Lower lobe of right lung (tissue), 2 donors: ENCODE measurements around the gene KRT74. TPM values are rescaled to one million over a fixed set of nuclear protein-coding genes. Genes with fewer than 3 reads are reported as not detected.

Source experiments
- ATAC-seq, 2 donors: fragments of 200-7000 bp; cut with Tn5 transposase; one replicate each; pipeline ENCODE4 v1.9.1; 2020 to 2022; ENCODE audit warnings: mild to moderate bottlenecking in 2 of 2, moderate library complexity in 2 of 2
- DNase-seq: peaks from one replicate; pipeline ENCODE4 v3.0.0-alpha.2; 2020
- H3K27ac ChIP-seq: fragments of 200-600 bp; one replicate; pipeline ENCODE4 v1.8.0; 2022
- H3K27me3 ChIP-seq: fragments of 200-600 bp; one replicate; pipeline ENCODE4 v1.8.0; 2022; ENCODE audit warnings: low read depth
- H3K36me3 ChIP-seq: fragments of 200-600 bp; one replicate; pipeline ENCODE4 v1.8.0; 2022; ENCODE audit warnings: mild to moderate bottlenecking
- H3K4me1 ChIP-seq: fragments of 200-600 bp; one replicate; pipeline ENCODE4 v1.8.0; 2022
- H3K4me3 ChIP-seq: fragments of 200-600 bp; one replicate; pipeline ENCODE4 v1.8.0; 2022; ENCODE audit warnings: mild to moderate bottlenecking
- H3K9me3 ChIP-seq: fragments of 200-600 bp; one replicate; pipeline ENCODE4 v1.8.0; 2022
- CTCF ChIP-seq: fragments of 200-600 bp; IDR thresholded peaks from one replicate; pipeline ENCODE4 v1.8.0; 2022; ENCODE audit warnings: antibody characterized with exemption, mild to moderate bottlenecking
- intact Hi-C: fragments of 100-400 bp; cut with DNase I; formaldehyde crosslinking; loops from one replicate; pipeline ENCODE4 v1.11.0; 2022
- total RNA-seq: library from RNA; stranded (reverse); fragmentation: NEBNext Ultra II Directional; extraction: Animal tissue kit (Norgen Biotek cat#: 25700); gene quantifications from one replicate; pipeline ENCODE4 v1.2.1, GENCODE V29; 2021
- donor health status: DM: no; HTN: yes; CAD: no; lungs with severe emphysema.

The KRT74 gene
- total RNA-seq, 1 donor from 2014 or later: not detected

- Histone ChIP-seq H3K27me3 (peaks cover 15% of the 10 kb centered on the region), H3K4me1 (no peaks in the 10 kb centered on the region), H3K36me3 (no peaks in the 10 kb centered on the region), H3K4me3 (no peak overlapping the region), H3K27ac (no peak overlapping the region), H3K9me3 (no peaks in the 10 kb centered on the region)
- no peak for DNase-seq
- intact Hi-C loops: loop anchor here (5.0 kb wide), 1 partner anchor 301 kb away; no protein-coding TSS in a partner anchor
- no peak for ATAC-seq
- TF ChIP-seq CTCF: no peak
These were observed 7.4 kb upstream of the KRT74 start for GRCh38 chr12:52581066-52581465.

GRCh38 chr12:52580496-52580895, 6.9 kb upstream of the KRT74 start:
- Histone ChIP-seq H3K27me3 (peaks cover 15% of the 10 kb centered on the region), H3K36me3 (no peaks in the 10 kb centered on the region), H3K4me3 (no peak overlapping the region), H3K4me1 (no peaks in the 10 kb centered on the region), H3K27ac (no peak overlapping the region), H3K9me3 (no peaks in the 10 kb centered on the region)
- intact Hi-C loops: loop anchor here (5.0 kb wide), 1 partner anchor 302 kb away; no protein-coding TSS in a partner anchor
- TF ChIP-seq CTCF: no peak
- ATAC-seq (no peak), DNase-seq (no peak)

GRCh38 chr12:52579468-52580465, 6.1 kb upstream of the KRT74 start:
- DNase-seq (no peak), ATAC-seq (no peak)
- H3K9me3 ChIP-seq: no peaks in the 10 kb centered on the region
- no peak overlapping the region for H3K27ac ChIP-seq
- intact Hi-C loops: loop anchor here (5.0 kb wide), 1 partner anchor 303 kb away; no protein-coding TSS in a partner anchor
- peaks cover 21% of the 10 kb centered on the region for H3K27me3 ChIP-seq
- no peak overlapping the region for H3K4me3 ChIP-seq
- no peak for TF ChIP-seq CTCF
- no peaks in the 10 kb centered on the region for H3K4me1 ChIP-seq
- H3K36me3 ChIP-seq: no peaks in the 10 kb centered on the region

- Histone ChIP-seq H3K4me1 (no peaks in the 10 kb centered on the region), H3K27me3 (peaks cover 24% of the 10 kb centered on the region), H3K9me3 (no peaks in the 10 kb centered on the region), H3K36me3 (no peaks in the 10 kb centered on the region), H3K4me3 (no peak overlapping the region), H3K27ac (no peak overlapping the region)
- ATAC-seq: no peak
- DNase-seq: no peak
- no peak for TF ChIP-seq CTCF
- intact Hi-C loops: no loop called here
These were observed 4.8 kb upstream of the KRT74 start for GRCh38 chr12:52578469-52578868.

GRCh38 chr12:52577316-52577715, 3.7 kb upstream of the KRT74 start:
- Histone ChIP-seq H3K4me1 (no peaks in the 10 kb centered on the region), H3K36me3 (no peaks in the 10 kb centered on the region), H3K27me3 (peaks cover 28% of the 10 kb centered on the region), H3K27ac (no peak overlapping the region), H3K4me3 (no peak overlapping the region), H3K9me3 (no peaks in the 10 kb centered on the region)
- TF ChIP-seq CTCF: no peak
- no peak for ATAC-seq
- DNase-seq: no peak
- intact Hi-C loops: no loop called here
